GM23338 (cell line): Measurements from ENCODE around the gene DYNC2LI1.

Source experiments
- POLR2AphosphoS5 ChIP-seq: IDR thresholded peaks from 2 replicates; pipeline ENCODE4 v1.6.1; 2016; ENCODE audit warnings: antibody characterized with exemption, low read depth
- TF ChIP-seq, protein P1 (sequence below), 2 experiments: fragments of 200-600 bp in 1 of 2; sonication (generic) in 1 of 2; conservative IDR thresholded peaks; 2 replicates each; pipeline versions ENCODE4 v1.5.1 to v1.6.1; 2016 to 2017; ENCODE audit warnings: antibody characterized with exemption in 2 of 2, low read depth in 2 of 2, mild to moderate bottlenecking in 2 of 2, moderate library complexity in 1 of 2

GRCh38 chr2:43845181-43845580, 71.3 kb downstream of the DYNC2LI1 start:
- TF ChIP-seq POLR2AphosphoS5 = no peak
- TF ChIP-seq, protein P1, sequence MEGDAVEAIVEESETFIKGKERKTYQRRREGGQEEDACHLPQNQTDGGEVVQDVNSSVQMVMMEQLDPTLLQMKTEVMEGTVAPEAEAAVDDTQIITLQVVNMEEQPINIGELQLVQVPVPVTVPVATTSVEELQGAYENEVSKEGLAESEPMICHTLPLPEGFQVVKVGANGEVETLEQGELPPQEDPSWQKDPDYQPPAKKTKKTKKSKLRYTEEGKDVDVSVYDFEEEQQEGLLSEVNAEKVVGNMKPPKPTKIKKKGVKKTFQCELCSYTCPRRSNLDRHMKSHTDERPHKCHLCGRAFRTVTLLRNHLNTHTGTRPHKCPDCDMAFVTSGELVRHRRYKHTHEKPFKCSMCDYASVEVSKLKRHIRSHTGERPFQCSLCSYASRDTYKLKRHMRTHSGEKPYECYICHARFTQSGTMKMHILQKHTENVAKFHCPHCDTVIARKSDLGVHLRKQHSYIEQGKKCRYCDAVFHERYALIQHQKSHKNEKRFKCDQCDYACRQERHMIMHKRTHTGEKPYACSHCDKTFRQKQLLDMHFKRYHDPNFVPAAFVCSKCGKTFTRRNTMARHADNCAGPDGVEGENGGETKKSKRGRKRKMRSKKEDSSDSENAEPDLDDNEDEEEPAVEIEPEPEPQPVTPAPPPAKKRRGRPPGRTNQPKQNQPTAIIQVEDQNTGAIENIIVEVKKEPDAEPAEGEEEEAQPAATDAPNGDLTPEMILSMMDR (conservative IDR thresholded peaks at IDR 0.05; ENCODE audit: low read depth in 2 of 2) = no peak
